GM10266 (cell line): Measurements from ENCODE around the gene ARHGDIB.

Experiments
- DNase-seq: peaks from one replicate; pipeline ENCODE4 v3.0.0; 2012; ENCODE audit errors: extremely low spot score
- TF ChIP-seq, protein P1 (sequence below): IDR thresholded peaks from 2 replicates; pipeline ENCODE4 v1.5.1; 2012; ENCODE audit warnings: mild to moderate bottlenecking, low read depth; ENCODE audit not compliant: control insufficient read depth, insufficient read depth; ENCODE audit errors: missing control alignments

The ARHGDIB gene

DNA sequence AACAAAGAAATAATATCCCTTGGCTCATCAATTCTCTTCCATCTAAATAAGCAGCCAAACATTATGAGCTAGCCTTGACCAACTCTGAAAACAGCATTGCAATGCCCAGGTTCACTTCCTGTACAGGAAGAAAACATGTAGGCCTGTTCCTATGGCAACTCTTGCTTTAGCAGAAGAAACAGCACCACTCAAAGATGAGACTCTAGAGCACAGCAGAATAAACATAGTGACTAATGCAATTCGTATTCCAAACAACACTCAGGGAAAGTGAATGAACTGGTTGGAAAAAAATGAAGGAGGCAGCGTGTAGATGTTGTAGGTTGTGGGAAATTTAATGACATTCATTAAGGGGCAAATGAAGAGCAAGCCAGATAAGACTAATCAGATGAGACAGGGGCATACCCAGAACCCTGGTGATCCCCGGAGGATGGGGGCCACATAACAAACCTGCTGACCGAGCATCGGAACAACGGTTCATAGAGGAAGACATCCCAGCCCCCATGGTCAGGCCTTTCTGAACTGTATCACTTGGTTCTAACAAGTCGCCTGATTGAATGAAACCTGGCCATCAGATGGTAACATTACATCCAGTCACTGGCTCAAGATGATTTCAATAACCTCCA lies 9.0 kb downstream of the ARHGDIB start:
- DNase-seq: peak; percentile 22
- TF ChIP-seq, protein P1, sequence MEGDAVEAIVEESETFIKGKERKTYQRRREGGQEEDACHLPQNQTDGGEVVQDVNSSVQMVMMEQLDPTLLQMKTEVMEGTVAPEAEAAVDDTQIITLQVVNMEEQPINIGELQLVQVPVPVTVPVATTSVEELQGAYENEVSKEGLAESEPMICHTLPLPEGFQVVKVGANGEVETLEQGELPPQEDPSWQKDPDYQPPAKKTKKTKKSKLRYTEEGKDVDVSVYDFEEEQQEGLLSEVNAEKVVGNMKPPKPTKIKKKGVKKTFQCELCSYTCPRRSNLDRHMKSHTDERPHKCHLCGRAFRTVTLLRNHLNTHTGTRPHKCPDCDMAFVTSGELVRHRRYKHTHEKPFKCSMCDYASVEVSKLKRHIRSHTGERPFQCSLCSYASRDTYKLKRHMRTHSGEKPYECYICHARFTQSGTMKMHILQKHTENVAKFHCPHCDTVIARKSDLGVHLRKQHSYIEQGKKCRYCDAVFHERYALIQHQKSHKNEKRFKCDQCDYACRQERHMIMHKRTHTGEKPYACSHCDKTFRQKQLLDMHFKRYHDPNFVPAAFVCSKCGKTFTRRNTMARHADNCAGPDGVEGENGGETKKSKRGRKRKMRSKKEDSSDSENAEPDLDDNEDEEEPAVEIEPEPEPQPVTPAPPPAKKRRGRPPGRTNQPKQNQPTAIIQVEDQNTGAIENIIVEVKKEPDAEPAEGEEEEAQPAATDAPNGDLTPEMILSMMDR: no peak

DNA sequence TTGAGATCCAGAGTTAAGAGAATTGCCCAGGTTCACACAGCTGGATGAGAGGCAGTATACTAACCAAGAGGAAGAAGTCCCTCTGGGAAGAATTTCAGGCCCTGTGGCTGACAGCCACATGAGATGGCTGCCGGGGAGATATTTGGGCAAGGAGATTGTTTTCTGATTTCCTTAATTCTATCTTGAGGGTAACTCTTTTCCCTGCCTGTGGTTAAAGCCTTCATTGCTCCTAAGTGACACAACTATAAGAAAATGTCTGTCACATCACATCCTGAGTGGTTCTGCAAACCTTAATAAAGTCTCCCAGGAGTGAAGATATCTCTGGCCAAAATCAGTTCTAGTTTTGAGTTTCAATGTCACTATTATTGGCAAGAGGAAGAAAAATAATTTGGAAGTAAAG lies 9.6 kb downstream of the ARHGDIB start:
- DNase-seq: no peak
- TF ChIP-seq, protein P1: no peak

DNA sequence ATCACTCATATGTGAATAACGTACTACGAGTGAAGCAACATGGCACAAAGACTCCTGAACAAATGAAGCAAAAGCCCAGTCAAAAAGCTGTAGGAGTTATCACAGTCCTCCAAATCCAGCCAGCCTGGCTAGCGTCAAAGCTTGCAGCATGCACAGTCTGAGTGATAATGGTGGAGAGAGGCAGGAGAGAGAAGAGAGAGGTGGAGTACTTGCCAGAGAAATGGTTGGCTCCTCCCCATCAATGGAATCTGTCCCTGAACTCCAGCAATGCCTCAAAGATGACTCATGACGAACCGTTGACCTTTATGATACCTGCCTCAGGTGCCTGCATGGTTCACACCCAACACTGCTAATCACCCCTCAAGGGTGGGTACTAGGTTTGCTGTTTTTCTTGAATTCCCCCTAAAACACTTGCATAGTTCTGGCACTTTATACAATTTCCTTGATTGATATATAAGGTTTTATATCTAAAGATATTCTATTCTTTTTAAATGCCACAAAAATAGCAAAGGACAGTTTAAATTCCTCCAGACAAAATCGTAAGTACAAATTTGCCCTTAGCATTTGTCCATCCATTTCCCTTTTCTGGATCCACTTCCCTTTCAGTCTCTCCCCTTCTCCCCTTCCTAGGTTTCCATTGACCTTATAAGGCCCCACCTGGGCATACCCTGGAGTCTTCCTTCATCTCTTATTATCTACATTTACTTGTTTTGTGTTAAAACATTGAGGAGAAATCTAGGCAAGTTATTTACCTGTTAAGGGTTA lies 10.2 kb downstream of the ARHGDIB start:
- TF ChIP-seq, protein P1: no peak
- no peak for DNase-seq

DNA sequence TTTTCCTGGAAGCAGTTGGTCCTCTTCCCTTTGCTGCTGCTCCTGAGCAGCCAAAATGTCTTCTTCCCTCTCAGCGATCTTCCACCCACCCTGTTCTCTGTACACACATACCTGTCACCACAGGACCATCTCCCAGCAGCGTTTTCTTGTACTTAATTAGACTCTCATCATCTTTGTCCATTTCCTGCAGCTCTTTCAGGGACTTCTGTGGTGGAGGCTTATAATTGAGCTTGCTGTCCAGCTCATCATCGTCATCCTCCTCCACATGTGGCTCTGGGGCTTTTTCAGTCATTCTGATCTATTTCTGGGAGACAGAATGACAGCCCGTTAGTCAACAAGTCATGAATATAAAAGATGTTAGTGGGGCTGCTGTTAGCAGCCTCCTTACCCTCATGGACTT lies 11.0 kb downstream of the ARHGDIB start:
- peak; percentile 13 for DNase-seq
- TF ChIP-seq, protein P1: no peak

DNA sequence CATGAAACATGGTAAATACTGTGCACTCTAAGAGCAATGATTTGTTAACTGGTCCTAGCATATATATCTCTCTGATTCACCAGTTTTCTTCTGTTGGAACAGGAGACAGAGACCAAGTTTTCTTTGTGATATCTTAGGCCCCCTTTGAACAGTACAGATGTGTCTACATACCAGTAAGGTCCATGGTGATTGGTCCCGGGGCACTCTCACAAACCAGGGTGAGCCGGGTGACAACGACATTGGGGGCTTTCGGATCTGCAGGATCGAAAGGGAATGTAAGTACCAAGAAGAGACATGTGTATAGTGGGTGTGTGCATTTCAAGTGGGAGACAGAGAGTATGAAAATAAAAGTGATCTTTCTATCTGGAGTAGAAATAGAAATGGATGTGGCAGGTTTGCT lies 11.8 kb downstream of the ARHGDIB start:
- TF ChIP-seq, protein P1: no peak
- no peak for DNase-seq

DNA sequence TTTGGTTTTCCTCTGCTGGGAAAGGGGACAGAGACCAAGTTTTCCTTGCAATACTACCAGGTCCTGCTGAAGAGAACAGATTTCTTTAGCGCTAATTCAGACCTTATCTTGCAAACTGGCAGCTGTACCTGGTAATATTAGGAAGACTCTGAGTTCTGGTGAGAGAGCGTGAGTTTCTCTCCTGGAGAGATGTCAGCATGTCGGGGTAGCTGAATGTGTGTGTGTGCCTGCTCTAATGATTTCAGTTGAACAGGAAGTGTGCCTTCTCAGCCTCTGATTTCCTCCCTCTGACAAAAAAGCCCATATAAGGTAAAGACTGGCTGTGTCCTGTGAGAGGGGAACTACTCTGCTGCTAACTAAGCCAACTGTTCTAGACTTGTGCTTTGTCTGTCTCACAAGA lies 12.7 kb downstream of the ARHGDIB start:
- TF ChIP-seq, protein P1: no peak
- DNase-seq: peak; percentile 67

DNA sequence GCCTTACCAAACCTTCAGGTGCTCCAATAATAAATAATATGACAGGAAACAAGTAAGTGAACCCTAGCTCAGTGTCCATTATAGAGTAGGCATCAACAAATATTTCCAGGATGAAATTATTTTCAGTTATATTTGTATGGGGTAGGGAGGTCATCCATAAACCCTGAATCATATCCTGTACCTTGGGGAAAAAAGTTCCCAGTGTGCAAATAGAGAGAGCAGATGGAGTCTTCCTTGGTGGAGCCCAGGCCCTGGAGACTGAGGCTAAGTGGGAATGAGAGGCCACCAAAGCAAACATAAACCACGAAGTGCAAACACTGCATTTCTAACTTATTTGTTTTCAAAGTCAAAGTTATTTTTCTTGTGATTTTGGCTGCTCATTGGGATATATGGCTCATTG lies 14.5 kb downstream of the ARHGDIB start:
- no peak for DNase-seq
- TF ChIP-seq, protein P1: no peak
